Measurements from ENCODE around the gene SIGLEC1. TPM values are rescaled to one million over a fixed set of nuclear protein-coding genes. Genes with fewer than 3 reads are reported as not detected.
A peak's percentile ranks its signal among the peaks of the same experiment; 100 is the strongest.

Gene SIGLEC1
- total RNA-seq, 1 donor from 2014 or later, result not detected

DNA sequence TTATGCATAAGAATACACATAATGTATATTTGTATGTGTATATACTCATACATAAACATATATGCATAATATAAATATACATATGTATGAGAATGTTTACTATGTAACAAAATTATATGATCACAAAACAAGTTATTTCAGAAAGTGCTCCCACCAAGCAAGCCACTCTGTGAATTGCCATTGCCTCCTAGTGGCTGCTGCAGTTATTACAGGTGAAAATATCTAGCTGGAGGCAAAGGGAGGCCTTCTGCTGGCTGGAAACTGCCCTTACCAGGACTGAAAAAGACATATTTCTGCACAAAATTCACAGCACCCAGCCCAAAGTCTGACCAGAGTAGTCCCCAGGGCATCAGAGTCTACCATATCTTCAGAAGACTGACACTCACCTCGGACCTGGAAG, 16.2 kb downstream of the SIGLEC1 start:
- TF ChIP-seq, protein P1, sequence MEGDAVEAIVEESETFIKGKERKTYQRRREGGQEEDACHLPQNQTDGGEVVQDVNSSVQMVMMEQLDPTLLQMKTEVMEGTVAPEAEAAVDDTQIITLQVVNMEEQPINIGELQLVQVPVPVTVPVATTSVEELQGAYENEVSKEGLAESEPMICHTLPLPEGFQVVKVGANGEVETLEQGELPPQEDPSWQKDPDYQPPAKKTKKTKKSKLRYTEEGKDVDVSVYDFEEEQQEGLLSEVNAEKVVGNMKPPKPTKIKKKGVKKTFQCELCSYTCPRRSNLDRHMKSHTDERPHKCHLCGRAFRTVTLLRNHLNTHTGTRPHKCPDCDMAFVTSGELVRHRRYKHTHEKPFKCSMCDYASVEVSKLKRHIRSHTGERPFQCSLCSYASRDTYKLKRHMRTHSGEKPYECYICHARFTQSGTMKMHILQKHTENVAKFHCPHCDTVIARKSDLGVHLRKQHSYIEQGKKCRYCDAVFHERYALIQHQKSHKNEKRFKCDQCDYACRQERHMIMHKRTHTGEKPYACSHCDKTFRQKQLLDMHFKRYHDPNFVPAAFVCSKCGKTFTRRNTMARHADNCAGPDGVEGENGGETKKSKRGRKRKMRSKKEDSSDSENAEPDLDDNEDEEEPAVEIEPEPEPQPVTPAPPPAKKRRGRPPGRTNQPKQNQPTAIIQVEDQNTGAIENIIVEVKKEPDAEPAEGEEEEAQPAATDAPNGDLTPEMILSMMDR (conservative IDR thresholded peaks at IDR 0.05; ENCODE audit: low read depth, low read length), result peak; percentile 58
- no peak for DNase-seq (ENCODE audit: low read depth)
- no peak overlapping the region for H3K4me3 ChIP-seq (ENCODE audit: low read depth, low read length)

DNA sequence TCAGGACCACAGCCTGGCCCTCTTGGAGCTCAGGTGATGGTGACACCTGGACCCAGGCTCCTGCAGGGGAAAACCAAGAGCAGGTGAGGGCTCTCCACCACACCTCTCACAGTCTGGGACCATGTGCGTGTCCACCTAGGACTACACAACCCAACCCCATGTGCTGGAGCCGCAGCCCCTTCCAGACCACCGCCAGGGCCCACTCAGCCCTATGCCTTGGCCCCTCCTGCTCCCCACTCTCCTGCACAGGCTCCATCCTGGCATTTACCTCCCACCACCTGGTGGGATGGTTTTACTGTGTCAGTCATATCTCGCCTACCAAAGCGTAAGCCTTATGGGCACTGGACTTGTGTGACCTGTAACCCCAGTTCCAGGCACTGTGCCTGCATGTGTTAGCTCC, 17.5 kb downstream of the SIGLEC1 start:
- no peak for DNase-seq (ENCODE audit: low read depth)
- TF ChIP-seq, protein P1 (conservative IDR thresholded peaks at IDR 0.05; ENCODE audit: low read depth, low read length), result no peak
- no peak overlapping the region for H3K4me3 ChIP-seq (ENCODE audit: low read depth, low read length)

DNA sequence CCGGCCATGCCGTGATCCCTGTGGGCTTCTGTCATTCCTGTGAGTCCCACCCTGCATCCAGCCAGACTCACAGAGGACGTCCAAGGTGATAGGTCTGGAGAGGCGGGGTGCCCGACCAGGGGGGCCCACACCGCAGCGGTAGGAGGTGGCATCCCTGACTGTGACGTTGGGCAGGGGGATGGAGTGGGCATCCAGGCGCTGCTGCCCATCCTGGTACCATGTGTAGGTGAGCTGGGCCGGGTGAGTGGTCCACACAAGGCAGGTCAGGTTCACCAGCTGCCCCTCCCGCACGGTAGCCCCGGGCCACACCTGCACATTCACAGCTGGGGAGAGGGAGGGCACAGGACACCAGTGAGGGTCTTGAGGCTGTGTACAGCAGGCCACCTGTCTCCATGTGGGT, 19.0 kb downstream of the SIGLEC1 start:
- TF ChIP-seq, protein P1 (conservative IDR thresholded peaks at IDR 0.05; ENCODE audit: low read depth, low read length), result no peak
- no peak overlapping the region for H3K4me3 ChIP-seq (ENCODE audit: low read depth, low read length)
- DNase-seq (ENCODE audit: low read depth), result no peak

- TF ChIP-seq, protein P1 (conservative IDR thresholded peaks at IDR 0.05; ENCODE audit: low read depth, low read length), result no peak
Observed at GRCh38 chr20:3692706-3693294, 19.6 kb downstream of the SIGLEC1 start.

DNA sequence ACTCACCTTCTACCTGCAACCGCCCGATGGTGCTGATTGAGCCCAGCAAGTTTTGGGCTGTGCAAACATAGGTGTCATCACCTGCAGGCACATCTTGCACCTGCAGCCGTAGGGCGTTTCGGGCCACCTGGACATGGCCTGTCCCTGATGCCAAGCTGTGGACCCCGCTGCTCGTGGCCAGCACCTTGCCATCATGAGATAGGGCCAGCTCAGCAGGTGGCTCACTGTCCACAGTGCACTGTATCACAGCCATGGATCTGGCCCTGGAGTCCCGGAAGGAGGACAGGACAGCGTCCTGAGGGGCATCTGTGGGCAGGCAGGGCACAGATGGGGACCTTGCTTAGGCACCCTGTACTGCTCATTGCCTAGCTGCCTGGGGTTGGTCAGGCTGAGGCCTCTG, 20.5 kb downstream of the SIGLEC1 start:
- no peak overlapping the region for H3K4me3 ChIP-seq (ENCODE audit: low read depth, low read length)
- no peak for DNase-seq (ENCODE audit: low read depth)
- TF ChIP-seq, protein P1 (conservative IDR thresholded peaks at IDR 0.05; ENCODE audit: low read depth, low read length), result no peak

More at GRCh38 chr20:3692706-3693294, 19.6 kb downstream of the SIGLEC1 start:
- H3K4me3 ChIP-seq (ENCODE audit: low read depth, low read length), result no peak overlapping the region
- no peak for DNase-seq (ENCODE audit: low read depth)

GRCh38 chr20:3691306-3691705, 21.1 kb downstream of the SIGLEC1 start:
- DNase-seq (ENCODE audit: low read depth), result no peak
- H3K4me3 ChIP-seq (ENCODE audit: low read depth, low read length), result no peak overlapping the region
- TF ChIP-seq, protein P1 (conservative IDR thresholded peaks at IDR 0.05; ENCODE audit: low read depth, low read length), result no peak

GRCh38 chr20:3690413-3690812, 22.0 kb downstream of the SIGLEC1 start:
- TF ChIP-seq, protein P1 (conservative IDR thresholded peaks at IDR 0.05; ENCODE audit: low read depth, low read length), result no peak
- no peak for DNase-seq (ENCODE audit: low read depth)
- H3K4me3 ChIP-seq (ENCODE audit: low read depth, low read length), result no peak overlapping the region
